Stimulated activated CD8-positive, alpha-beta memory T cell treated with anti-CD3 and anti-CD28 coated beads, Interleukin-15, amount 100 ng/mL, for 24 hours (primary cell): ENCODE results near the gene PAQR7.
"Not testable (repeated sequence)": the region's sequence is repeated elsewhere in the genome, so short reads cannot be mapped to it uniquely, and the experiment has no call there.

Experiments
- DNase-seq: peaks from one replicate; pipeline ENCODE4 v3.0.0-alpha.2; 2020; ENCODE audit warnings: low read depth

PAQR7 gene

DNA sequence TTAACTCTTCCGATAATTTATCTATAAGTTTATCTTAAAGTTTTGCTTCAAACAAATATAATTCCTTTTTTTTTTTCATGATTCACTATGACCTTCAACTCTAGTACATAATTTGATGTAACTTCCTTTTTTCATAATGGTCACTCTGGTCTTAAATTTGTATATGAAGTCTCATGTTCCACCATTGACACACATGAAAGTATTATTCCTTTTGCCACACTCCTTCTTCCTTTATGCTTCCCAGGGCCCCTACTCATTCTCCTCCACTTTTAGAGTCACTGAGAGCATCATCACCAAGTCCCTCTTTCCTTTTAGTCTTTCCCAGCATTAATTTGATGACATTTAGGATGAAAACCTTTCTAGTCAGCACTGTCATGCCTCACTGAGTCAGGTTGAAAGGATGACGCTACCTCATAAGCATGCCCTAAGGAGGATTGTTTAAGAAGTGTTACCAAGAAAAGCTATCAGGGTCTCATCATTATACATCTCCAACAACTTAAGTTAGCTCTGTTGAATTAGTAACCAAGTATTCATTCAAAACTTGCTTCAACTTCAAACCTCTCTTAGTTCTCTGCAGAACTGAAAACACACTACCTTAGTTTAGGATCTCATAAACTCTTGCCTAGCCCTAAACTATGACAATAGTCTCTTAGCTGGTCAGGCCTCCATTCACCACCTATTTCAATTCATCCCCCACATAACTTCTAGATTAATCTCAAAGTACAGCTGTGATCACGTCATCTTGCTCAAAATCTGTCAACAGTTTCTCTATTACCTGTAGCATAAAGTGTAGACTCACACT lies 30.8 kb downstream of the PAQR7 start:
- DNase-seq, result no peak

DNA sequence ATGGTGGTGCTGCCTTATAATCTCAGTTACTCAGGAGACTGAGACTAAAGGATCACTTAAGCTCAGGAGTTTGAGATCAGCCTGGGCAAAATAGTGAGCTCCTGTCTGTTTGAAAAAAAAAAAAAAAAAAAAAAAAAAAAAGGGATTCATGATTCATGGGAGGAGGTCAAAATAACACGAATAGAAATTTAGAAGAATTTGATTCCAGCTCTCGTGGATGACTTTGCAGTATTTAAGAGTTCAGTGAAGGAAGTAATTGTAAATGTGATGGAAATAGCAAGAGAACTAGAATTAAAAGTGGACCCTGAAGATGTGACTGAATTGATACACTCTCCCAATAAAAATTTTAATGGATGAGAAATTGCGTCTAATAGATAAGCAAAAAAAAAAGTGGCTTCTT lies 32.0 kb downstream of the PAQR7 start:
- no peak for DNase-seq

DNA sequence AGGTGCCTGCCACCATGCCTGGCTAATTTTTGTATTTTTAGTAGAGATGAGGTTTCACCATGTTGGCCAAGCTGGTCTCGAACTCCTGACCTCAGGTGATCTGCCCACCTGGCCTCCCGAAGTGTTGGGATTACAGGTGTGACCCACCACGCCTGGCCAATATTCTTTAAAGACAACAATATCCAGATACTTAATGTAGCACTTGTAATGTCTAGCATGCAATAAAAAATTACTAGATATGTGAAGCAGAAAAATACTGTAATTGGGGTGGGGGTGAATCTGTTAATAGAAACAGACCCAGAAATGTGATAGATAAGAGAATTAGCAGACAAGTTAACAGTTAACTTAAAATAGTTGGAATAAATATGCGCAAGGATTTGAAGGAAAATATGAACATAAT lies 35.7 kb downstream of the PAQR7 start:
- DNase-seq, result not testable (repeated sequence)

DNA sequence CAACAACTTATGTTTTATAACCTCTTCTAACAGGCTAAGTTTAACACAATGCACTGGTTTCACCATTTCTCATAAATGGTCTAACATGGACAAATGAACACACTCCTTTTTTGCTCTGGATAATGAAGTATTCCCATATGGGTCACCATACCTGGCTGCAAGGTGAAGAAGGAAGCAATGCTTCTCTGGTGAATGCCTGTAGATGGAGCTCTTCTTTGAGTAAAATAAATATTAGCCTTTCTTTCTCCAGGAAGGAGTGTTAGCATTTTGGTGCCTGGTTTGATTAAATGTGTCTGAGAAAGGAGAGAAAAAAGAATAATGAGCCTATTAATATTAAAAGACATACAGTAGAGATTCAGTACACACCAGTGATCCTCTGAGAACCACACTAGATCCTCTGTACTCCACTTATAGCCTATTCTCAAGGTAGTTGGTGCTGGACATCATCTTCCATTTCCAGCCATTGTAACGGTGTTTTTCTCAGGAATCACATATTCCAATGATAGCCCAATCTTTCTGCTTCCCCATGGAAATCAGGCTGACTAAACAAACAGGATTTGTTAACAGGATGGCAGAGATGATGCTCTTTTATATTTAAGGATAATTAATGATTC lies 38.1 kb downstream of the PAQR7 start:
- DNase-seq, result no peak

DNA sequence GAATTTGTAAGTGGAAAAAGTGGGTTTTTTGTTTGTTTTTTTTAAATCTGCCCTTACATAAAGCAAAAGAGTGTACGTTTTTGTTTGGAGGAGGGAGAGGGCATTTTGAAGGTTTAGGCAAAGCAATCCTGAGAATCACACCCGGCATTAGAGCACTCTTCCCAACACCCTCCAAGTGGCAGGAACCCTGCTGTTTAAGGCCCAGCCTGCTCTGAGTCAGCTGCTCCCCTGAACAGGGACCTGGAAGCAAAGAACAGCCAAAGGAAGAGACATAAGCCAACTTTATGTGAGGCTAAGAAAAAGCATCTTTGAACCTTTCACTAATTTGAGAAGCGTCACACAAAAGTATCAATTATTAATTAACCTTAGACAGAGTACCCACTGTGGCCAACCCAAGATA lies 38.8 kb downstream of the PAQR7 start:
- no peak for DNase-seq

DNA sequence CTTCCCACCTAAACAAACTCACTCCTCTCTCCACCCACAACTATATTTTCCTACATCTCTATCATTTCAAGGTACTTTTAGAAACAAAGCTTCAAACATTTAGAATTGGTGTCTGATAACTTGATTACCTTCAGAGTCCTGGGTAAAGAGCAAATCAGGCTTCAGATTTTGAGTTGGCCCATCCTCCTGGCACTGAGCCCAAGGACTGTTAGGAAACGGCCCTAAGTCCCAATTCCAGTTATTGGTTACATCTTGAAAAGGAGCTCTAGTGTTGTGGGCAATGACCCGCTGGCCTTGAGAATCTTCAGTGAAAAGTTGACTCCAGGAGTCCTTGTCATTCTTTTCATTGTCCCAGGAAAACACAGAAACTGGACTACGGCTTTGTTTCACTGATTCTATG lies 40.6 kb downstream of the PAQR7 start:
- DNase-seq, result no peak

DNA sequence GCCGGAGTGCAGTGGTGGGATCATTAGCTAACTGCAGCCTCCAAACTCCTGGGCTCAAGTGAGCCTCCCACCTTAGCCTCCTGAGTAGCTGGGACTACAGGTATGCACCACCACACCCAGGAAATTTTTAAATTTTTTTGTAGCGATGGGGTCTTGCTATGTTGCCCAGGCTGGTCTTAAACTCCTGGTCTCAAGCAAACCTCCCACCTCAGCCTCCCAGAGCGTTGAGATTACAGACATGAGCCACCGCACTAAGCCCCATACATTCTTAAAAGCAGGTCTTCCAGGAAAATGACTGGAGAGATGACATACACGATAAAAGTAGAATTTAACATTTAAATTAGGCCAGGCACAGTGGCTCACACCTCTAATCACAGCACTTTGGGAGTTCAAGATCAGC lies 42.4 kb downstream of the PAQR7 start:
- no peak for DNase-seq

DNA sequence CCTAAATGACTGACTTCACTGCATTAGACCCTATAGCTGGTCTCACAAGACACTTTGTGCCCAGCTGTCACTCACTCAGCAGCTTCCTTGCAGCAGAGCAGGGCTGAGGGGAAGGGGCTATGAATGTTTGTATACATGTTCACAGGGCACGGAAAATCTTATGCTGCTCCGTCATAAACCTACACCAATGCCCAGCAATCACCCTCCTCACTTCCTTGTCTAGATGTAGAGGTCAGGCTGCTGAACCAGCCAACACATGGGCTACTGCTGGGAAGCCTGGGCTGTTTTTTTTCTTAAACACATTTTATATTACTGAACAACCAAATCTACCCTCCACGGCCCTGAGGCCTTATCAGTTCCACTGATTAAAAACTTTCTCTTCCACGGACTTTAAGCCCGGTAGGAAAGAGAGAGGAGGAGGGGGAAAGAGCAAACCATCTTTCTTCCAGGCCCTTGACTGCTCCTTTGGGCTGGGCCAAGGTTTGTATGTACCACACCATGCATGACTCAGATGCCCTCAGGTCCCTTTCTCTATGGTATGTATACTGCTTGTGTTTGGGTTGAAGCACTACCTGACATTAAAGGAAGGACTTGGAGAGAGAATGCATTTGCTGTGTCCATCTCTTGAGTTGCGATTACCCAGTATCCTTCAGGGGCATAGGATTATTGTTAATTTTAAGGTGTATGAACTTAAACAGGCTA lies 43.0 kb downstream of the PAQR7 start:
- DNase-seq, result no peak

- no peak for DNase-seq
These were observed 43.8 kb downstream of the PAQR7 start for GRCh38 chr1:25831569-25832196.

DNA sequence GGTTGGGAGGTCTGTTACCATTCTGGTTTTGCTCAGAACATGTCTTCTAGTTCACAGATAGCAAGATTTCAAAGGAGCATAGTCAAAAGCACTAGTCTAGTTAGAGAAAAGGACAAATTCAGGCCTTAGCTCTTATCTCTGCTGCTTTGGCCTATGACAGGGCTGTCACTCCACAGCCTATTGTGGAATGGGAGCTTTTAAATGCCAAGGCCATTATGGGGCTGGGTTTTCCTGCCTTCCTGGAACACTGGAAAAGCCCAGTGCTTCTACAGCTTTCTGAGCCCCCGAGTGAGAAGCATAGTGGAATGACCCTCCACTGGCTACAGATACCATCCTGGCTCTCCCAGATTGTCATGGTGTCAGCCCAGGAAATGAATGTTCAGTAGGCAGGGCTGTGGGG lies 46.5 kb downstream of the PAQR7 start:
- no peak for DNase-seq

GRCh38 chr1:25828491-25828890 lies 47.0 kb downstream of the PAQR7 start:
- no peak for DNase-seq

DNA sequence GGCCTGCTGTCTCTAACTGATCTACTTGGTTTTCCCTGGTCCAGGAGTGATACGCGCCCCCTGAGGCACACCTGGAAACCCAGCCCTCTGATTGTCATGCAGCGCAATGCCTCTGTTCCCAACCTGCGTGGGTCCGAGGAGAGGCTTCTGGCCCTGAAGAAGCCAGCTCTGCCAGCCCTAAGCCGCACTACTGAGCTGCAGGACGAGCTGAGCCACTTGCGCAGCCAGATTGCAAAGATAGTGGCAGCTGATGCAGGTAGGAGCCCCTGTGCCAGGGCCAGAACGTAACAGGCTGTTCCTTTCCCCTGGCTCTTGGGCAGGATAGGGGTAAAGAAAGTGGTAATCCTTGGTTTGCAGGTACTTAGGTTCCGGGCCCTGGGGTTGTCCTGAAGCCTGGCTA lies 48.9 kb downstream of the PAQR7 start:
- DNase-seq, result no peak

DNA sequence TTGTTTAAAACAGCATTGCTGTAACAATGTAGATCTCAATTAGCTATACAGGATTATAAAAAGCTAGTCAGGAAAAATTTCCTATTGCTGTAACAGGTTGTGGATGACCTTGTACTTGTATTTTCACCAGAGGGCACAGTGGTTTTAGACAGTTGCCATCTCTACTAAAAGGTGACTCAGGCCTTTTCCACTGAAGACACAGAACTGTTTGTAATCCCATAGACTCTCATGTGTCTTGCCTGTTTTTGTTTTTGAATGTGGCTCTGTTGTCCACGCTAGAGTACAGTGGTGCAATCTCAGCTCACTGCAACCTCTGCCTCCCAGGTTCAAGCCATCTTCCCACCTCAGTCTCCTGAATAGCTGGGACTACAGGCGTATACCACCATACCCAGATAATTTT lies 49.9 kb downstream of the PAQR7 start:
- DNase-seq, result no peak

- DNase-seq, result no peak
These were observed 53.8 kb downstream of the PAQR7 start for GRCh38 chr1:25821630-25822091.

- no peak for DNase-seq
These were observed 54.4 kb downstream of the PAQR7 start for GRCh38 chr1:25821112-25821476.

DNA sequence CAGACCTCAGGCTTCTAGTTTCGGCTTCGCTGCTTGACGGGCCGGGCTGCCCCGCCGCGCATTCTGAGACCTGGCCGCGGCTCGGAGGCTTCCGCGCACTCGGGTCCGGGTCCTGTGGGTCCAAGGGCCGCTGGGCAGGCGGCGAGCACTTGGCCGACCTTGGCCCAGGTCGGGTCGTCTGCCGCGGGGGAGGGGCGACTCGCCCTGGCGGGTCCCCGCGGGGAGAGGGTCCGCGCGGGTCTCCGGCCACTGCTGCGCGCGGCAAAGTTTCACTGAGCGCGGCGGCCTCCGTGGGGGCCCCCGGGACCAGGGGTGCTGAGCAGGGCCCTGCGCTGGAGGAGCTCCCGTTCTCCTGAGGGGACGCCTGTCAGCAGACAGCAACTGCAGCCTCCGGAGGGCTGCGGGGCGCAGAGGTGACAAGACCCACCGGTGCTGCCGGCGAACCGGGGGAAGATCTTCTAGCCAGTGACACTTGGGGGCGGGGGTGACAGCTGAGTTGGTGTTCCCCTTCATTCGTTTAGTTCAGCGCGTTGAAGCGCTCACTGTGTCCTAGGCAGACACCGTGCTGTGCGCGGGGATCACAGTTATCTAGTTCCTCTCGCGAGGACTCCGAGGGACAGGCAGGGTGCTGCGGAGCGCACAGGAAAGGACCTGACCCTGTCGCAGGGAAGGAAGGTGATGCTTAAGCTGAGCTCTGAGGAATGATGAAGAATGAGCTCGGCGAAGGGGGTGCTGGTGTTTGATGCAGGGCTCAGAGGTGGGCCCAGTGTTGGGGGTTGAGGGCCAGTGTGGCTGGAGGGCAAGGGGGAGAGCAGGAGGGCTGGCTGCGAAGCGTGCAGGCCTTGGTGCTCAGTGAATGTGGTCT lies 55.0 kb downstream of the PAQR7 start:
- DNase-seq, result no peak

GRCh38 chr1:25819491-25820246 lies 55.8 kb downstream of the PAQR7 start, which contains the start of gene MTFR1L:
Gene MTFR1L, plus strand, starts transcription at chr1:25819954. Its CDS starts 3,151 bp downstream, at chr1:25823105.
- DNase-seq, result peak; percentile 76

- no peak for DNase-seq
These were observed 56.9 kb downstream of the PAQR7 start for GRCh38 chr1:25818569-25818968.

DNA sequence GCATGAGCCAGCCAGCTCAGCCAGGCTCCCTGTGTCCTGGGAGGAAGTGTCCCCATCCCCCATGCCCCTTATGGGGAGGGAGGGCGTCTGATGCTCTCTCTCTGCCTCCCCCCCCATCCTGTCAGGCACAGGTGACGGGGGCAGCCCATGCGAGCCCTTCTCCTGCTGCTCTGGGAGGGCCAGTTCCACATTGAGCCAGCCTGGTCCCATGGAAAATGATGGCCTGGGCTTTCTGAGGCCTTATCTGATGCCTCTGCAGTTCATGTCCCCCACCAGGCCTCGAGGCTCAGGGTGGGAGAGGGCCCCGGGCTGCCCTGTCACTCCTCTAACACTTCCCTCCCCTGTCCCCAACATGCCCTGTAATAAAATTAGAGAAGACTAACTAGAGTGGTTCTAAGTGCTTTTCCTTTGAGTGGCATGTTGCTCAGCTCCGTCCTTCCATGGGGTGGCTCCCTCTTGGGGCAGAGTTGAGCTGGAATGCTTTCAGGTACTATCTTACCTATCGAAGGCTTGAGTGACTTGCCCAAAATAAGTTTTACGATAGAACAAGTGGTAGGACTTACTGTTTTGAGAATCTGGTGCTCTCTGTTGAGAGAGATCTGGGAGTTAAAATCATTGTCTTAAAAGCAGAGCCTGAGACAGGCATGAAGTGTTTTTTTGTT lies 57.5 kb downstream of the PAQR7 start:
- DNase-seq, result no peak

GRCh38 chr1:25816112-25816718 lies 59.3 kb downstream of the PAQR7 start:
- no peak for DNase-seq
